CD4-positive, alpha-beta memory T cell (primary cell): ENCODE measurements around the gene LPP. TPM values are rescaled to one million over a fixed set of nuclear protein-coding genes. Genes with fewer than 3 reads are reported as not detected.

Experiments
- CTCF ChIA-PET: fragments of 350-600 bp; sonication (Branson Sonifier 250); formaldehyde crosslinking; loops from one replicate; lab custom pipeline; 2021; ENCODE audit warnings: inconsistent platforms; ENCODE audit not compliant: partially characterized antibody; lab: Charles Lee
- POLR2A ChIA-PET: fragments of 350-600 bp; sonication (Branson Sonifier 250); formaldehyde crosslinking; loops from one replicate; lab custom pipeline; 2021; ENCODE audit not compliant: partially characterized antibody; lab: Charles Lee
- DNase-seq, 5 donors: peaks; one replicate each; pipeline versions ENCODE4 v3.0.0 to v3.0.0-alpha.2; 2020 to 2022; ENCODE audit warnings: mixed read lengths in 1 of 5
- H3K27ac ChIP-seq: one replicate; pipeline ENCODE4 v1.7.0; 2013; ENCODE audit warnings: low read depth, low read length
- H3K27me3 ChIP-seq: 2 replicates; pipeline ENCODE4 v1.7.0; 2013; ENCODE audit warnings: mild to moderate bottlenecking, low read length, moderate library complexity; ENCODE audit not compliant: insufficient read depth
- H3K36me3 ChIP-seq: 2 replicates; pipeline ENCODE4 v1.7.0; 2013; ENCODE audit warnings: mild to moderate bottlenecking, low read length, moderate library complexity; ENCODE audit not compliant: insufficient read depth
- H3K4me1 ChIP-seq: 2 replicates; pipeline ENCODE4 v1.7.0; 2013; ENCODE audit warnings: mild to moderate bottlenecking, low read length, moderate library complexity; ENCODE audit not compliant: insufficient read depth
- H3K4me3 ChIP-seq, 2 donors: one replicate each; pipeline ENCODE4 v1.7.0; 2013; ENCODE audit warnings: low read length in 2 of 2, mild to moderate bottlenecking in 1 of 2
- H3K9me3 ChIP-seq, 2 donors: one replicate each; pipeline ENCODE4 v1.7.0; 2013; ENCODE audit warnings: low read length in 2 of 2, control low read depth in 1 of 2; ENCODE audit not compliant: control insufficient read depth in 1 of 2
- H3K27ac Mint-ChIP-seq, 7 donors: one replicate each; pipeline ENCODE4 v1.8.0; 2020 to 2021; ENCODE audit warnings: mixed read lengths in 7 of 7, mild to moderate bottlenecking in 6 of 7, inconsistent platforms in 3 of 7, moderate library complexity in 3 of 7
- H3K27me3 Mint-ChIP-seq, 2 donors: one replicate each; pipeline ENCODE4 v1.8.0; 2020 to 2021; ENCODE audit warnings: mixed read lengths in 2 of 2
- H3K36me3 Mint-ChIP-seq, 2 donors: one replicate each; pipeline ENCODE4 v1.8.0; 2020 to 2021; ENCODE audit warnings: mixed read lengths in 2 of 2, inconsistent platforms in 1 of 2, mild to moderate bottlenecking in 1 of 2
- H3K4me1 Mint-ChIP-seq, 4 donors: one replicate each; pipeline ENCODE4 v1.8.0; 2020 to 2021; ENCODE audit warnings: mixed read lengths in 4 of 4, mild to moderate bottlenecking in 1 of 4
- H3K4me3 Mint-ChIP-seq, 8 donors: one replicate each; pipeline ENCODE4 v1.8.0; 2020 to 2021; ENCODE audit warnings: mixed read lengths in 8 of 8, mild to moderate bottlenecking in 7 of 8, moderate library complexity in 6 of 8, inconsistent platforms in 3 of 8
- H3K9me3 Mint-ChIP-seq, 8 donors: one replicate each; pipeline ENCODE4 v1.8.0; 2020 to 2021; ENCODE audit warnings: mixed read lengths in 8 of 8, mild to moderate bottlenecking in 5 of 8, inconsistent platforms in 3 of 8, moderate library complexity in 1 of 8
- intact Hi-C: fragments of 100-400 bp; cut with micrococcal nuclease; formaldehyde crosslinking; loops from one replicate; pipeline ENCODE4 v1.15.1; 2023
- polyA plus RNA-seq, 2 donors: library from polyadenylated mRNA; unstranded; fragments of 300-500 nt; fragmentation: Illumina TruSeq; gene quantifications; one replicate each; pipeline ENCODE4 v1.2.3, GENCODE V29; 2021
- total RNA-seq, 2 experiments: library from RNA; stranded (reverse); gene quantifications; one replicate each; pipeline ENCODE4 v1.2.3, GENCODE V29; 2021

LPP gene
- total and polyA plus RNA-seq, 4 experiments from 2014 or later: 10.4 to 27.2 (median 24.7) TPM

DNA sequence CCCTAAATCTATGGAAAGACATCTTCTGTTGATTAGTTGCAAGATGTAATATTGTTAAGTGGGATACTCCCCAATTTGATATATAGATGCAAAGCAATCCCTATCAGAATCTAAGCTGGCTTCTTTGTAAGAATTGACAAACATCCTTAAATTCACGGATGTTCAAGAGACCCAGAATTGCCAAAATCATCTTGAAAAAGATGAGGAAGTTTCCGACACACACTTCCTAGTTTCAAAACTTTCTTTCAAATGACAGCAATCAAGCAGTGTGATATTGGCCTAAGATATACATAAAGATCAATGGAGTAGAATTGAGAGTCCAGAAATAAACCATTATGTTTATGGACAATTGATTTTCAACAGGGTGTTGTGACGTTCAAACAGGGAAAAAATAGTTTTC, 383.6 kb downstream of the LPP start:
- Mint-ChIP-seq H3K27me3 (no peaks in the 10 kb centered on the region), H3K27ac (no peak overlapping the region), H3K9me3 (no peaks in the 10 kb centered on the region), H3K4me1 (peaks cover 0 to 10% (median 6%) of the 10 kb centered on the region in 4 donors), H3K4me3 (no peak overlapping the region), H3K36me3 (peaks cover 8 to 20% of the 10 kb centered on the region in 2 donors)
- Histone ChIP-seq H3K9me3 (no peaks in the 10 kb centered on the region), H3K36me3 (no peaks in the 10 kb centered on the region), H3K4me3 (no peak overlapping the region), H3K27me3 (no peaks in the 10 kb centered on the region), H3K27ac (no peak overlapping the region), H3K4me1 (no peaks in the 10 kb centered on the region)
- intact Hi-C loops: no loop called here
- POLR2A ChIA-PET: no interaction called here
- CTCF ChIA-PET: no interaction called here
- DNase-seq: no peak

DNA sequence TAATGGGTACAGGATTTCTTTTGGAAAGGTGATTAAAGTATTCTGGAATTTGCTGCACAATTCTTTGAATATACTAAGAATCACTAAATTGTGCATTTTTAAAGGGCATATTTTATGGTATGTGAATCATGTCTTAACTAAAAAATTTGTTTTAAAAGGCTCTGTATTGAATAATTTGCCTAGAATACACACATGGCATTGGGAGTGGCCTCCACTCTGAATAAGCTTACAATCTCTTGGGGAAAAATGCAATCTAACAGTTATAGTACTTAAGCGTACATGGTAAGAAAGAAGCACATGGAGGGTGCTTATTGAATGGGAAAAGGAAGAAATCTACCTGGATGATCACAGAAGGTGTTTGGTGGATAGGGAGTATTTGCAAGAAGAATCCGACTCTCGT, 385.1 kb downstream of the LPP start:
- Mint-ChIP-seq H3K4me1 (peaks cover 0 to 6% (median 5%) of the 10 kb centered on the region in 4 donors), H3K27me3 (no peaks in the 10 kb centered on the region), H3K4me3 (no peak overlapping the region), H3K36me3 (peaks cover 16 to 33% of the 10 kb centered on the region in 2 donors), H3K9me3 (peaks cover 0 to 6% (median 0%) of the 10 kb centered on the region in 8 donors), H3K27ac (no peak overlapping the region)
- H3K4me3 ChIP-seq: no peak overlapping the region
- H3K36me3 ChIP-seq: no peaks in the 10 kb centered on the region
- CTCF ChIA-PET: interaction anchor here (1.6 kb wide), 1 partner anchor 20 kb away, joined by 3 read pairs; no protein-coding TSS in a partner anchor
- H3K27me3 ChIP-seq: no peaks in the 10 kb centered on the region
- no peaks in the 10 kb centered on the region for H3K9me3 ChIP-seq
- H3K27ac ChIP-seq: no peak overlapping the region
- intact Hi-C loops: no loop called here
- POLR2A ChIA-PET: no interaction called here
- no peak for DNase-seq
- no peaks in the 10 kb centered on the region for H3K4me1 ChIP-seq

DNA sequence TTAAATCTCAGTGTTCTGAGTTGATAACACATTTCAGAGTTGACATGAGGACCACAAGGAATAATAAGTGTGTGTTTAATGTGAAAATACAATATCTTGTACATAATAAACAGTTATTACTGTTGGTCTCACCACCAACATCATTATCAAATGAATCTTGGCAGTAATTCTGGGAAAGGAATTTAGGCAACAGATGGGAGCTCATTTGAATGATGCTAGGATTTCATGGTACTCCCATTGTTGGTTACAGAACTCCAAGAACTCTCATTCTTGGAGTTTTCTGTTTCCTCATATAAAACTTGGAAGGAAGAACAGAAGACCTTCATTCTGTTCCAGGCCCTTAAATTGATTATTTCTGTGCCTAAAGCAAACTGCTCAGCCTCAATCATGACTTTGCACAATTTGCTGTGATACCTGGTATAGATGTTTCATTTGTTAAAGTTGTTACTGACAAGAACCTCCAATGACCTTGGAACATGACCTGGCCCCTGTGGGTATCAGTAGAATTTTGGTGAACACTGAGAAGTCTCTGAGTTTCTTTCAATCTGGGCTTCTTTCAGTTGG, 385.8 kb downstream of the LPP start:
- intact Hi-C loops: no loop called here
- Histone ChIP-seq H3K27ac (no peak overlapping the region), H3K4me1 (no peaks in the 10 kb centered on the region), H3K9me3 (no peaks in the 10 kb centered on the region), H3K4me3 (no peak overlapping the region), H3K27me3 (no peaks in the 10 kb centered on the region), H3K36me3 (no peaks in the 10 kb centered on the region)
- ChIA-PET CTCF (interaction anchor here (1.6 kb wide), 1 partner anchor 19 kb away, joined by 3 read pairs; no protein-coding TSS in a partner anchor), POLR2A (no interaction called here)
- peaks cover 15 to 33% of the 10 kb centered on the region in 2 donors for H3K36me3 Mint-ChIP-seq
- peaks cover 0 to 6% (median 5%) of the 10 kb centered on the region in 4 donors for H3K4me1 Mint-ChIP-seq
- peaks cover 0 to 6% (median 0%) of the 10 kb centered on the region in 8 donors for H3K9me3 Mint-ChIP-seq
- no peak overlapping the region for H3K27ac Mint-ChIP-seq
- H3K4me3 Mint-ChIP-seq: no peak overlapping the region
- no peak for DNase-seq
- no peaks in the 10 kb centered on the region for H3K27me3 Mint-ChIP-seq

DNA sequence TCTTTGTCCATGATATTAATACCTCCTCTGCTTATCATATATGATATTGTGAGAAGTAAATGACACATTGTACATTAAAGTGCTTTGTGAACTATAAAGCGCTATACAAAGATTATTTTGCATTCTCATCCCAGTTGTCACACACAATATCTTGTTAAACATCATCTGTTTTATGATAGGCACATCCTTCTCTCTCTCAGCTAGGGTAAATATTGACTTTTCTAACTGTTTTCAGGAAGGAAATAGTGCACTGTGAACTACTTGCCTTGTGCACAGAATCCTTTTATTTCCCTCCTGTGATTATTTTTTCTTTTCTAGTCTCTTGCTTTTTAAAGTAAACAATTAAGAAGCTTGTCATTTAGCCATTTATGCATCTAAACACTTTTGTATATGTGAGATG, 388.2 kb downstream of the LPP start:
- H3K27me3 Mint-ChIP-seq: no peaks in the 10 kb centered on the region
- H3K36me3 ChIP-seq: no peaks in the 10 kb centered on the region
- no peak overlapping the region for H3K4me3 ChIP-seq
- DNase-seq: no peak
- H3K27ac ChIP-seq: no peak overlapping the region
- no peaks in the 10 kb centered on the region for H3K9me3 ChIP-seq
- ChIA-PET POLR2A (no interaction called here), CTCF (no interaction called here)
- H3K36me3 Mint-ChIP-seq: peaks cover 15 to 37% of the 10 kb centered on the region in 2 donors
- H3K4me1 ChIP-seq: no peaks in the 10 kb centered on the region
- H3K27me3 ChIP-seq: no peaks in the 10 kb centered on the region
- H3K4me3 Mint-ChIP-seq: no peak overlapping the region
- peaks cover 0 to 6% (median 5%) of the 10 kb centered on the region in 4 donors for H3K4me1 Mint-ChIP-seq
- no peak overlapping the region for H3K27ac Mint-ChIP-seq
- intact Hi-C loops: no loop called here
- peaks cover 0 to 6% (median 0%) of the 10 kb centered on the region in 8 donors for H3K9me3 Mint-ChIP-seq

DNA sequence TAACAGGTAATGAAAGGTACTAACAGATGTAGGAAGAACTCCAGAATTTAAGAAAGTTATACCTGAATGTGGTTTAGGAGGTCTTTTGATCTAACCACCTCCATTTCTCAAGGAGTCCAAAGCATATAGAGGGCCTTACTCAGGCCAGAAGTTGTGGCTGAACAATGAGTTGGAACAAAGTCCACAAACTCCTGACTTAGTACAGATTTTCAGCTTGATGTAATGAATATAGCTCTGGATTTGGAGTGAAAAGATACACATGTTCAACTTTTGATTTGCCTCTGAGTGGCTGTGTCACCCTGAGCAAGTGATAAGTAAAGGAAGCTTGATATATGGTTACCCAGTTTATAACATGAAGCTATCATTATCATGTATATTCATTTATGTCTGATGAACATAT, 390.1 kb downstream of the LPP start:
- no peak for DNase-seq
- Mint-ChIP-seq H3K4me3 (no peak overlapping the region), H3K4me1 (peaks cover 0 to 6% (median 5%) of the 10 kb centered on the region in 4 donors), H3K9me3 (peaks cover 0 to 6% (median 0%) of the 10 kb centered on the region in 8 donors), H3K27ac (no peak overlapping the region), H3K36me3 (peaks cover 16 to 44% of the 10 kb centered on the region in 2 donors), H3K27me3 (no peaks in the 10 kb centered on the region)
- no peaks in the 10 kb centered on the region for H3K36me3 ChIP-seq
- no peak overlapping the region for H3K27ac ChIP-seq
- no peaks in the 10 kb centered on the region for H3K27me3 ChIP-seq
- H3K4me3 ChIP-seq: no peak overlapping the region
- no peaks in the 10 kb centered on the region for H3K9me3 ChIP-seq
- POLR2A ChIA-PET: no interaction called here
- no peaks in the 10 kb centered on the region for H3K4me1 ChIP-seq
- intact Hi-C loops: no loop called here
- CTCF ChIA-PET: no interaction called here

DNA sequence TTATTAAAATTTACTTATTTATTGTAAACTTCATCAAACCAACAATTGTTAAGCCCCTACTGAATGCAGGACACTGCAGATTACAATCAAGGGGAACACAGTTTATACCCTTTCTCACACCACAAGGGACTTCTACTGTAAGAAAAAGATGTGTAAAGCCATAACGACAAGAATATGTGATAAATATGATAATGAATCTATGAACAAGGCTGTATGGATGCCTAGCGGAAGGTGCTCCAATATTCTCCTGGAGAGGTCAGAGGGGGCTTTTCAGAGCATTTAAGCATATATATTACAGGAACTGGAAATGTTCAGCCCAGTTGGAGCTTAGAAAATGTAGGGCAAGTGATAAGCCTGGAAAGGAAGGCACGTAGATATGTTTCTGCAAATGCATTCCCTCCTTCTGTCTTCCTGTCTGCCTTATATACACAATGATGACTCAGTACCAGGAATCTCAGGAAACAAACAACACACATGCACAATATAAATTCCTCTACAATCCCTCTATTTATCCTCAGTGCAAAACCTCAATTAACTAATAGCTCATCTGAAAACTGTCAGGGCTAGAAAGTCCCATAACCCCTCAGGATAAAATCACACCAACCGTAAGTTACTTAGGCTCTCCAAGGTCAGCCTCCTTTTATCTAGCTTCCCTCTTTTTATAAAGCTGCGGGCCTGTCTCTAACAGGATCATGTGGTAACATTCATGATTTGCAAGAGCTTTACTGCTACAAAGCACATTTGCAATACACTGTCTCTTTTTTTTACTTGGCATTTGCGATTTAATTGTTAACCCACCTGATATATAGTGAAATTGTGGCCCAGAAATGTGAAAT, 393.1 kb downstream of the LPP start:
- H3K27ac ChIP-seq: no peak overlapping the region
- no peaks in the 10 kb centered on the region for H3K4me1 ChIP-seq
- H3K36me3 Mint-ChIP-seq: peaks cover 16 to 39% of the 10 kb centered on the region in 2 donors
- ChIA-PET CTCF (interaction anchor here (1.7 to 2.0 kb wide), 2 partner anchors 805 to 806 kb away, joined by 4 read pairs; no protein-coding TSS in a partner anchor), POLR2A (no interaction called here)
- H3K9me3 ChIP-seq: no peaks in the 10 kb centered on the region
- H3K4me1 Mint-ChIP-seq: peaks cover 0 to 9% (median 5%) of the 10 kb centered on the region in 4 donors
- no peak for DNase-seq
- no peaks in the 10 kb centered on the region for H3K27me3 Mint-ChIP-seq
- H3K9me3 Mint-ChIP-seq: peaks cover 0 to 6% (median 0%) of the 10 kb centered on the region in 8 donors
- H3K27me3 ChIP-seq: no peaks in the 10 kb centered on the region
- intact Hi-C loops: no loop called here
- H3K27ac Mint-ChIP-seq: peak overlapping the region in 1 of 7 donors; percentile 18
- H3K36me3 ChIP-seq: no peaks in the 10 kb centered on the region
- no peak overlapping the region for H3K4me3 ChIP-seq
- no peak overlapping the region for H3K4me3 Mint-ChIP-seq

DNA sequence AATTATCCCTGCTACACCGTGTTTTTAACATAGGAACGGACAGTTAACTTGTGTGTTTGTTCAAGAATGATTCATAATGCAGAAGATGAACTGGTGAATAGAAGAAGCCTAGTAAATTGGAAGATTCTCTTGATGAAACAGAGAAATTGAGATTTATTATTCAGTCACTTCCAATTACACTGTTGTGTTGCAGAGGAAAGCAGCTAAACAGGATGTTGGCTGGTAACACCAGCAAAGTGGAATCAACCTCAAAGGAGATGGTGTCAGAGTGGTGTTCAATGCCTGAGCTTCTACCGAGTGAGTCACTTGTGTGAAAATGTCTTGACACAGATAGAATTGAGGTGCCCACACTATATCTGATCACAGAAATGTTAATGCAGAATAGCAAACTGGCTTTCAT, 399.6 kb downstream of the LPP start:
- Mint-ChIP-seq H3K4me3 (peak overlapping the region in 3 of 8 donors; percentile 1 to 30 (median 16)), H3K9me3 (no peaks in the 10 kb centered on the region), H3K4me1 (peaks cover 0 to 29% (median 20%) of the 10 kb centered on the region in 4 donors), H3K27ac (peak overlapping the region in 6 of 7 donors; percentile 2 to 66 (median 54)), H3K27me3 (no peaks in the 10 kb centered on the region), H3K36me3 (peaks cover 1 to 3% of the 10 kb centered on the region in 2 donors)
- H3K36me3 ChIP-seq: no peaks in the 10 kb centered on the region
- peaks cover 20% of the 10 kb centered on the region for H3K4me1 ChIP-seq
- intact Hi-C loops: loop anchor here (10.0 kb wide), 1 partner anchor 91 kb away; no protein-coding TSS in a partner anchor
- POLR2A ChIA-PET: no interaction called here
- H3K4me3 ChIP-seq: no peak overlapping the region
- no peak overlapping the region for H3K27ac ChIP-seq
- H3K27me3 ChIP-seq: no peaks in the 10 kb centered on the region
- CTCF ChIA-PET: interaction anchor here (1.1 kb wide), 1 partner anchor 813 kb away, joined by 6 read pairs; no protein-coding TSS in a partner anchor
- DNase-seq: peak; percentile 21 to 52 (median 39)
- no peaks in the 10 kb centered on the region for H3K9me3 ChIP-seq
